GM19043 (cell line): Measurements from ENCODE around the gene STARD13.
"Not testable (repeated sequence)": the region's sequence is repeated elsewhere in the genome, so short reads cannot be mapped to it uniquely, and the experiment has no call there.

Experiments used
- ATAC-seq: cut with Tn5 transposase; IDR thresholded peaks from one replicate; pipeline ENCODE4 v1.9.1; 2021; ENCODE audit warnings: low read depth; ENCODE audit not compliant: unreplicated experiment

STARD13 gene

GRCh38 chr13:33182729-33183128 lies 102.8 kb downstream of the STARD13 start:
- ATAC-seq = no peak

GRCh38 chr13:33181264-33181663 lies 104.3 kb downstream of the STARD13 start:
- ATAC-seq = no peak

- no peak for ATAC-seq
Measured at GRCh38 chr13:33180122-33180804, 105.3 kb downstream of the STARD13 start.

GRCh38 chr13:33179463-33179862 lies 106.1 kb downstream of the STARD13 start:
- ATAC-seq = no peak

GRCh38 chr13:33178209-33178840 lies 107.2 kb downstream of the STARD13 start:
- no peak for ATAC-seq

GRCh38 chr13:33177340-33178208 lies 108.0 kb downstream of the STARD13 start:
- not testable (repeated sequence) for ATAC-seq

GRCh38 chr13:33176526-33176925 lies 109.0 kb downstream of the STARD13 start:
- no peak for ATAC-seq

GRCh38 chr13:33175991-33176390 lies 109.6 kb downstream of the STARD13 start:
- no peak for ATAC-seq

- ATAC-seq = no peak
Measured at GRCh38 chr13:33174931-33175330, 110.6 kb downstream of the STARD13 start.

GRCh38 chr13:33174491-33174890 lies 111.1 kb downstream of the STARD13 start:
- no peak for ATAC-seq

GRCh38 chr13:33172911-33173310 lies 112.6 kb downstream of the STARD13 start:
- ATAC-seq = no peak

- ATAC-seq = no peak
Measured at GRCh38 chr13:33172400-33172799, 113.2 kb downstream of the STARD13 start.

- no peak for ATAC-seq
Measured at GRCh38 chr13:33169273-33169980, 116.1 kb downstream of the STARD13 start.

- no peak for ATAC-seq
Measured at GRCh38 chr13:33168321-33168960, 117.1 kb downstream of the STARD13 start.

GRCh38 chr13:33167491-33167890 lies 118.1 kb downstream of the STARD13 start:
- ATAC-seq = no peak

GRCh38 chr13:33165787-33166186 lies 119.8 kb downstream of the STARD13 start:
- ATAC-seq = no peak

GRCh38 chr13:33164331-33164730 lies 121.2 kb downstream of the STARD13 start:
- ATAC-seq = no peak

GRCh38 chr13:33162725-33163124 lies 122.8 kb downstream of the STARD13 start:
- not testable (repeated sequence) for ATAC-seq

GRCh38 chr13:33158816-33159215 lies 126.7 kb downstream of the STARD13 start:
- no peak for ATAC-seq

GRCh38 chr13:33158271-33158670 lies 127.3 kb downstream of the STARD13 start:
- ATAC-seq = no peak
